Measurements from ENCODE around the gene PSTPIP1. TPM values are rescaled to one million over a fixed set of nuclear protein-coding genes. Genes with fewer than 3 reads are reported as not detected.
A peak's percentile ranks its signal among the peaks of the same experiment; 100 is the strongest.

The PSTPIP1 gene
- total RNA-seq, 1 experiment from 2014 or later = 1.2 TPM

DNA sequence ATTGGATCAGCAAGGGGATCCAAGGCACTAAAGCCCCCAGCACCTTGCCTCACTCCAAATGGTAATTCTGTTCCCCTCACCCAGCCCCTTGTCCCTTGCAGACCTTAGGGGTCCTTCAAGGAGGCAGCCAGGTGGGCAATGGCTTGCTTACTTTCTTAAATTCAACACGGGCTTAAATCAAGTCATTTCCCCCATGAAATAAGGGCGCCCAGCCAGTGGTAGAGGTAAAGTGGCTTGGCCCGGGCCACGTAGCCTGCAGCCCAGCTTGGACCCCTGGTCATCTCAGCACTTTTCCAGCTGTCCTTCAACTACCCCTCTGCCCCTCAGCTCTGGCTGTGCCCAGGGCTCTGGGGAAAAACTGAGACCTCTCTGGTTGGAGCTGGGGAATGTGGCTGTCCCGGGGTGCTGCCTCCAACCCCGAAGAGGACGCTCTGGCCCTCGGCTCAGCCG lies 1.2 kb downstream of the PSTPIP1 start:
- H3K27me3 Mint-ChIP-seq (ENCODE audit: insufficient read depth, unreplicated experiment) = no peaks in the 10 kb centered on the region
- BruUV-seq (replicated peaks) = no TSS peak
- H3K27ac Mint-ChIP-seq (ENCODE audit: low read depth, unreplicated experiment) = no peak overlapping the region
- POLR2A ChIA-PET = no interaction called here
- no peaks in the 10 kb centered on the region for H3K9me3 Mint-ChIP-seq (ENCODE audit: unreplicated experiment)
- no peak for DNase-seq (ENCODE audit: unreplicated experiment)
- intact Hi-C loops (cut with micrococcal nuclease) = no loop called here
- no peaks in the 10 kb centered on the region for H3K36me3 Mint-ChIP-seq (ENCODE audit: insufficient read depth, unreplicated experiment)
- no peak overlapping the region for H3K4me3 Mint-ChIP-seq (ENCODE audit: unreplicated experiment)
- TF ChIP-seq, protein P1, sequence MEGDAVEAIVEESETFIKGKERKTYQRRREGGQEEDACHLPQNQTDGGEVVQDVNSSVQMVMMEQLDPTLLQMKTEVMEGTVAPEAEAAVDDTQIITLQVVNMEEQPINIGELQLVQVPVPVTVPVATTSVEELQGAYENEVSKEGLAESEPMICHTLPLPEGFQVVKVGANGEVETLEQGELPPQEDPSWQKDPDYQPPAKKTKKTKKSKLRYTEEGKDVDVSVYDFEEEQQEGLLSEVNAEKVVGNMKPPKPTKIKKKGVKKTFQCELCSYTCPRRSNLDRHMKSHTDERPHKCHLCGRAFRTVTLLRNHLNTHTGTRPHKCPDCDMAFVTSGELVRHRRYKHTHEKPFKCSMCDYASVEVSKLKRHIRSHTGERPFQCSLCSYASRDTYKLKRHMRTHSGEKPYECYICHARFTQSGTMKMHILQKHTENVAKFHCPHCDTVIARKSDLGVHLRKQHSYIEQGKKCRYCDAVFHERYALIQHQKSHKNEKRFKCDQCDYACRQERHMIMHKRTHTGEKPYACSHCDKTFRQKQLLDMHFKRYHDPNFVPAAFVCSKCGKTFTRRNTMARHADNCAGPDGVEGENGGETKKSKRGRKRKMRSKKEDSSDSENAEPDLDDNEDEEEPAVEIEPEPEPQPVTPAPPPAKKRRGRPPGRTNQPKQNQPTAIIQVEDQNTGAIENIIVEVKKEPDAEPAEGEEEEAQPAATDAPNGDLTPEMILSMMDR (IDR thresholded peaks at IDR 0.05; ENCODE audit: unreplicated experiment) = no peak
- no peaks in the 10 kb centered on the region for H3K4me1 Mint-ChIP-seq (ENCODE audit: insufficient read depth, unreplicated experiment)
- CTCF ChIA-PET = interaction anchor here (0.6 kb wide), 1 partner anchor 29 kb away, joined by 4 read pairs; no protein-coding TSS in a partner anchor

DNA sequence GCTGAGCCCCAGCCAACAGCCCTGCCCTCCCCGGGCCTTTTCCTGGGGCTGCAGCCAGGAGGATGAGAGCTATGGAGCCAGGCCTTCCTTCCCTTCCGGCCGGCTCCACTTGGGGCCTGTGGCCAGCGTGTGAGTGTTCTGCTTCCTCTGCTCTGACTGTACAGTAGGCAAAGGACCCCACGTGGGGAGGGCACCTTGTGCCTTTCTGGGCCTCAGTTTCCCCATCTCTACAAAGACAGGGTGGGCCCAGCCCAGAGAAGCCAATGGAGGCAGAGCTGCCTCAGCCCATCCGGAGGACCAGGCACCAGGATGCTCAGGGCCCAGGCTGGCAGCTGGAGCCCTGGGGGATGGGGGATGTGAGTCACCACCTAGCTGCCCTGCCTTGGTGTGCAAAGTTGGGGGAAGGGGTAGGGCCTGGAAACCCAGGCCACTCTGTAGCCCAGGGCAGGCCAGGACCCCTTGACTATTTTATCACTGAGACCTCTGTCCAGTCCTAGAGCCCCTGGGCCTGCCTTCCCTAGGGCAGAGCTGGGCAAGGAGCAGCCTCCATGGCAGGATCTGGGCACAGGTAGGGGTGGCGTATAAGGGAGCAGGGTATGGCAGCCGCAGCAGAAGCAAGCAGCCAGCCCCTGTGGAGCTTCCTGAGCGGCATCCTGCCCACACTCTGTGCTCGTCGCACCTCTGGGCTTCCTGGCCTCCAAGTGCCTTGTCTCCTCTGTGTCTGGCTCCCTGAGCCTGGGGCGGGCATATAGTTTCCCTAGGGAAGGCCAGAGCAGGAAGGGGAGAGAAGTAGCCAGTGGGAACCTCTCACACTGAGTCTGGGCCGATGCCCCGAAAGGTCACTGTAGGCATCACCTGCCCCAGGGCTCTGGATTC lies 1.8 kb downstream of the PSTPIP1 start:
- Mint-ChIP-seq H3K27me3 (ENCODE audit: insufficient read depth, unreplicated experiment) (no peaks in the 10 kb centered on the region), H3K4me1 (ENCODE audit: insufficient read depth, unreplicated experiment) (no peaks in the 10 kb centered on the region), H3K4me3 (ENCODE audit: unreplicated experiment) (no peak overlapping the region), H3K27ac (ENCODE audit: low read depth, unreplicated experiment) (no peak overlapping the region), H3K9me3 (ENCODE audit: unreplicated experiment) (no peaks in the 10 kb centered on the region), H3K36me3 (ENCODE audit: insufficient read depth, unreplicated experiment) (no peaks in the 10 kb centered on the region)
- intact Hi-C loops (cut with micrococcal nuclease) = no loop called here
- peak; percentile 32 for DNase-seq (ENCODE audit: unreplicated experiment)
- ChIA-PET POLR2A (no interaction called here), CTCF (interaction anchor here (0.5 to 0.6 kb wide), 2 partner anchors 30 to 946 kb away, joined by 3 to 4 read pairs; no protein-coding TSS in a partner anchor)
- TF ChIP-seq, protein P1 (IDR thresholded peaks at IDR 0.05; ENCODE audit: unreplicated experiment) = no peak
- no TSS peak for BruUV-seq (replicated peaks)

DNA sequence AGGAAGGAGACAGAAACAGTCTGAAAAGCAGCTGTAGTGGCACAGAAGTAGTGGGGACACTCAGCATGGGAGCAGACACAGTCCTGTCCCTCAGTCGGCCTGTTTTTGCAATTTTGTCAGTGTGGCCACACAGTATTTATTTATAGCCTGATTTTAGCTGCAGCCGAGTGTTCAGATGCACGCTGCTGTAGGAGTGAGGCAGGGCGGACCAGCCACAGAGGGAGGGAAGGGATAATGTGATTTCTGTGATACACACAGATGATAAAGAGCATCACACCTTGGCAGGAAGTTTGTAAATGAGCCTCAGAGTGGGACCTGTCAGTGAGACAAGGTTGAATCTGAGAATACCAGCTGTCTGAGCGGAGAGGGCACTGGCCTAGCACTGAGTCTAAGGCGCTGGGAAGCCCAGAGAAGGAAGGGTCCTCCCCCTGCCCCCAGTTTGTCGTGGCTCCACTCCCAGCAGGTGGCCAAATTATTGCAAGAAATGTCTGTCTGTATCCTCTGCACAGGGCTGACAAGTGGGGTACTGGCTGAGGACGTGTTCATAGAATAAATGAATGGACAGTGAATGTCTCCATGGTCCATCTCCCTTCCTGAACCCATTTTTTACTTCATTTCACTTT lies 3.8 kb downstream of the PSTPIP1 start:
- ChIA-PET CTCF (interaction anchor here (1.0 kb wide), 1 partner anchor 8 kb away, joined by 3 read pairs; no protein-coding TSS in a partner anchor), POLR2A (no interaction called here)
- H3K36me3 Mint-ChIP-seq (ENCODE audit: insufficient read depth, unreplicated experiment) = no peaks in the 10 kb centered on the region
- H3K9me3 Mint-ChIP-seq (ENCODE audit: unreplicated experiment) = no peaks in the 10 kb centered on the region
- DNase-seq (ENCODE audit: unreplicated experiment) = no peak
- no peaks in the 10 kb centered on the region for H3K4me1 Mint-ChIP-seq (ENCODE audit: insufficient read depth, unreplicated experiment)
- intact Hi-C loops (cut with micrococcal nuclease) = no loop called here
- H3K4me3 Mint-ChIP-seq (ENCODE audit: unreplicated experiment) = no peak overlapping the region
- BruUV-seq (replicated peaks) = no TSS peak
- TF ChIP-seq, protein P1 (IDR thresholded peaks at IDR 0.05; ENCODE audit: unreplicated experiment) = no peak
- H3K27ac Mint-ChIP-seq (ENCODE audit: low read depth, unreplicated experiment) = no peak overlapping the region
- H3K27me3 Mint-ChIP-seq (ENCODE audit: insufficient read depth, unreplicated experiment) = peaks cover under 1% of the 10 kb centered on the region

DNA sequence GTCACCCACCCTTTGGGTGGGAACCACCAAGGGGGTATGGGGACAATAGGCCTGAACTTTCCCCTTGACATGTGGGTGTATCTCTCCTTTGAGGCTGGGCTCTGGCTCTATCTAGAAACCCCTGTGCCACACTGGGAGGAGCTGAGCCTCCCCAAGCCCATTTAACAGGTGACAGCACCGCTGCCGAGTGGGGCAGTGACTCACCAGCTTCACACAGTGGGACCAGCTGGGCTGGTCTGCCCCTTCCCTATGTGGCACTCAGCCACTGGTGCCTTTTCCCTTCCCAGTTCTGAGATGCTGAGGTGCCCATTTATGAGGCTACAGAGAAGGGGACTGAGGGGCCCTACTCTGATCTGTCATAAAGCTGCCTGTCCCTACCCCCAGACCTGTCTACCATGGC lies 5.1 kb downstream of the PSTPIP1 start:
- Mint-ChIP-seq H3K4me3 (ENCODE audit: unreplicated experiment) (no peak overlapping the region), H3K27me3 (ENCODE audit: insufficient read depth, unreplicated experiment) (peaks cover 11% of the 10 kb centered on the region), H3K9me3 (ENCODE audit: unreplicated experiment) (peaks cover 8% of the 10 kb centered on the region), H3K27ac (ENCODE audit: low read depth, unreplicated experiment) (no peak overlapping the region), H3K4me1 (ENCODE audit: insufficient read depth, unreplicated experiment) (no peaks in the 10 kb centered on the region), H3K36me3 (ENCODE audit: insufficient read depth, unreplicated experiment) (no peaks in the 10 kb centered on the region)
- no TSS peak for BruUV-seq (replicated peaks)
- ChIA-PET CTCF (no interaction called here), POLR2A (no interaction called here)
- TF ChIP-seq, protein P1 (IDR thresholded peaks at IDR 0.05; ENCODE audit: unreplicated experiment) = no peak
- no peak for DNase-seq (ENCODE audit: unreplicated experiment)
- intact Hi-C loops (cut with micrococcal nuclease) = no loop called here
